Dendritic cell treated with granulocyte-macrophage colony-stimulating factor and Interleukin-4, amounts not matched to agents 40 ng/mL and 50 ng/mL, for 4 days (primary cell): Measurements from ENCODE around the gene MRTFA.
"Not testable (repeated sequence)": the region's sequence is repeated elsewhere in the genome, so short reads cannot be mapped to it uniquely, and the experiment has no call there.

Experiments used
- H3K27ac Mint-ChIP-seq: one replicate; pipeline ENCODE4 v1.8.0; 2022; ENCODE audit warnings: mild to moderate bottlenecking, mixed read lengths
- H3K27me3 Mint-ChIP-seq: one replicate; pipeline ENCODE4 v1.8.0; 2022; ENCODE audit warnings: mild to moderate bottlenecking, mixed read lengths
- H3K36me3 Mint-ChIP-seq: one replicate; pipeline ENCODE4 v1.8.0; 2022; ENCODE audit warnings: low read depth, mixed read lengths
- H3K4me1 Mint-ChIP-seq: one replicate; pipeline ENCODE4 v1.8.0; 2022; ENCODE audit warnings: low read depth, mixed read lengths
- H3K4me3 Mint-ChIP-seq: one replicate; pipeline ENCODE4 v1.8.0; 2022; ENCODE audit warnings: mild to moderate bottlenecking, moderate library complexity, mixed read lengths
- H3K9me3 Mint-ChIP-seq: one replicate; pipeline ENCODE4 v1.8.0; 2022; ENCODE audit warnings: mixed read lengths
- intact Hi-C: fragments of 100-400 bp; cut with micrococcal nuclease; formaldehyde crosslinking; loops from one replicate; pipeline ENCODE4 v1.15.0; 2022

MRTFA gene

DNA sequence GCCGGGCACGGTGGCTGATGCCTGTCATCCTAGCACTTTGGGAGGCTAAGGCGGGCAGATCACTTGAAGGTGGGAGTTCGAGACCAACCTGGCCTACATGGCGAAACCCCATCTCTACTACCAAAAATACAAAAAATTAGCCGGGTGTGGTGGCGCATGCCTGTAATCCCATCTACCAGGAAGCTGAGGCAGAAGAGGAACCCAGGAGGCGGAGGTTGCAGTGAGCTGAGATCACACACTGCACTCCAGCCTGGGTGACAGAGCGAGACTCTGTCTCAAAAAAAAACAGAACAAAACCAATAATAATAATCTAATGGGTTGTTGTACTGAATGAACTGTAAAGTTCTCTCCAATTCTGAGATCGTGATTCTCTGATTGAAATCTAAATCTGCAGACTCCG lies 258.1 kb downstream of the MRTFA start:
- not testable (repeated sequence) for H3K36me3 Mint-ChIP-seq, H3K4me3 Mint-ChIP-seq, H3K27me3 Mint-ChIP-seq, H3K9me3 Mint-ChIP-seq
- Mint-ChIP-seq H3K27ac (peak overlapping the region; percentile 45), H3K4me1 (peaks cover 42% of the 10 kb centered on the region)
- intact Hi-C loops: loop anchor here (10.0 kb wide), 1 partner anchor 86 kb away; no protein-coding TSS in a partner anchor

- no peaks in the 10 kb centered on the region for H3K9me3 Mint-ChIP-seq
- H3K36me3 Mint-ChIP-seq: peaks cover 8% of the 10 kb centered on the region
- H3K4me1 Mint-ChIP-seq: peaks cover 43% of the 10 kb centered on the region
- no peaks in the 10 kb centered on the region for H3K27me3 Mint-ChIP-seq
- H3K4me3 Mint-ChIP-seq: no peak overlapping the region
- intact Hi-C loops: loop anchor here (10.0 kb wide), 1 partner anchor 87 kb away; no protein-coding TSS in a partner anchor
- H3K27ac Mint-ChIP-seq: peak overlapping the region; percentile 45
Observed at GRCh38 chr22:40377931-40378330, 258.6 kb downstream of the MRTFA start.

DNA sequence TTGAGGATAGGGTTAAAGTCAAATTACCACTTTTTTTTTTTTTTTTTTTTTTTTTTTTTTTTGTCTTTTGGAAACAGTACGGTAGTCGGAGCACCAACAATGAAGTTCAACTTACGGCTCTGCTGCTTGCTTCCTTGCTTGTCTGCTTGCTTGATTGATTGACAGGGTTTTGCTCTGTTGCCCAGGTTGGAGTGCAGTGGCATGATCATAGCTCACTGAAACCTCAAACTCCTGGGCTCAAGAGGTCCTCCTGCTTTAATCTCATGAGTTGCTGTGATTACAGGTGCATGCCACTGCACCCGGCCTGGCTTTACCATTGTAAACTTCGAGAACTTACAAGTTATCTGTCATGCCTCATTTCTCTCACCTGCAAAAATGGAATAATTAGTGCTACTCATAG lies 260.4 kb downstream of the MRTFA start:
- H3K4me1 Mint-ChIP-seq: peaks cover 49% of the 10 kb centered on the region
- H3K9me3 Mint-ChIP-seq: no peaks in the 10 kb centered on the region
- no peak overlapping the region for H3K27ac Mint-ChIP-seq
- intact Hi-C loops: loop anchor here (10.0 kb wide), 1 partner anchor 89 kb away; no protein-coding TSS in a partner anchor
- H3K36me3 Mint-ChIP-seq: peaks cover 10% of the 10 kb centered on the region
- H3K4me3 Mint-ChIP-seq: no peak overlapping the region
- H3K27me3 Mint-ChIP-seq: no peaks in the 10 kb centered on the region

- Mint-ChIP-seq H3K9me3 (no peaks in the 10 kb centered on the region), H3K36me3 (peaks cover 10% of the 10 kb centered on the region), H3K27ac (no peak overlapping the region), H3K4me1 (peaks cover 49% of the 10 kb centered on the region), H3K27me3 (no peaks in the 10 kb centered on the region), H3K4me3 (no peak overlapping the region)
- intact Hi-C loops: loop anchor here (10.0 kb wide), 1 partner anchor 90 kb away; no protein-coding TSS in a partner anchor
Observed at GRCh38 chr22:40374567-40374966, 262.0 kb downstream of the MRTFA start.

GRCh38 chr22:40368836-40369235 lies 267.7 kb downstream of the MRTFA start:
- H3K9me3 Mint-ChIP-seq: no peaks in the 10 kb centered on the region
- H3K27ac Mint-ChIP-seq: peak overlapping the region; percentile 58
- H3K27me3 Mint-ChIP-seq: no peaks in the 10 kb centered on the region
- H3K36me3 Mint-ChIP-seq: peaks cover 55% of the 10 kb centered on the region
- intact Hi-C loops: no loop called here
- no peak overlapping the region for H3K4me3 Mint-ChIP-seq
- H3K4me1 Mint-ChIP-seq: peaks cover 36% of the 10 kb centered on the region

DNA sequence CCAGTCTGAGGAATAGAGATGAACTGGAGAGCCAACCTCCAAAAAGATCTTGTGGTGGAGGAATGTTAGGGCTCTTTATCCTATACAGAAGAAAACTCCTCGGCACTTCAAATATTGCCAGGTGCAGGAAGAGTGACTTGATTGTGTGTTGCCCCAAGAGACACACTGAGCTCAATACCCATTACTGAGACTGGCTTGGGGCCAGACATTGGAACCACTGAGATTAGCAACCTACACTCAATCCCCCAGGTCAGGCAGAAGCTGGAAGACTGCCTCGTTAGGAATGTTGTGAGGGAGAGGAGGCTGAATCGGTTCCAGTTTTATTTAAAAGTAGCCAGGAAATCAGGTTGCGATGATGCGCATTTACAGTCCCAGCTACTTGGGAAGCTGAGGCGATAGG lies 268.5 kb downstream of the MRTFA start:
- Mint-ChIP-seq H3K4me3 (no peak overlapping the region), H3K36me3 (peaks cover 56% of the 10 kb centered on the region), H3K4me1 (peaks cover 31% of the 10 kb centered on the region), H3K27me3 (no peaks in the 10 kb centered on the region), H3K27ac (peak overlapping the region; percentile 58), H3K9me3 (no peaks in the 10 kb centered on the region)
- intact Hi-C loops: no loop called here

DNA sequence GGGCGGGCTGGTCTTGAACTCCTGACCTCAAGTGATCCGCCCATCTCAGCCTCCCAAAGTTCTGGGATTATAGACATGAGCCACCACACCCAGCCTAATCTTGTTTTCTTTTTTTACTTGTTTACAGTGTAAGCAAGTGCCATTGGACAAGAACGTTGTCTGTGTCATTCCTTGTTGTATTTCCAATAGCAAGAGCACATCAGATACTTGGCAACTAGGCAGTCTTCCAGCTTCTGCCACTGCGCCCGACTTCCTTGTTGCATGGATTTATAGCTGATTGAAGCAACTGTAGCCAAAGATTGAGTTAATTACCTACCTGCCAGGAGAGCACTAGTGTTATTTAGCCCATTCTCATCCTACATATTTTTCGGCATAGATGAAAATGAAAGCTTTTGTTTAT lies 269.2 kb downstream of the MRTFA start:
- intact Hi-C loops: no loop called here
- Mint-ChIP-seq H3K36me3 (peaks cover 60% of the 10 kb centered on the region), H3K4me1 (peaks cover 25% of the 10 kb centered on the region), H3K9me3 (no peaks in the 10 kb centered on the region), H3K4me3 (no peak overlapping the region), H3K27me3 (no peaks in the 10 kb centered on the region), H3K27ac (no peak overlapping the region)

DNA sequence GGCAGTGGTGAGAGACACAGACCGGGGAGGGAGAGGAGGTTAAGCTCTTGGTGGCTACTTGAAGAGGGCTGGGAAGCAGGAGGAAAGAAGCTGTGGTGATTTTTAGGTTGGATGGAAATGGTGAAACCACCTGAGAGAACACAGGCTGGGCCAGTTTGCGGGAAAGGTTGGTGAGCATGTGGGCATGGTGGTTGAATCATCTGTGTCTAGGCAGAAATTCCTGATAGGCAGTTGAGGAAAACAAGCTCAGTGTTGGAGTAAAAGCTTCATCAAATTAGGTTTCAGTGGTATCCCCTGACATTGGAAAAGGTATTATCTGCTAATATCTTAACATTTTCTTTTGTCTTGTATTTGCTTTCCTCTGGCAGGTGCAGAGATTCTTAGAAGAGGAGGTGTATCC lies 270.5 kb downstream of the MRTFA start:
- Mint-ChIP-seq H3K4me1 (peaks cover 15% of the 10 kb centered on the region), H3K27me3 (no peaks in the 10 kb centered on the region), H3K4me3 (no peak overlapping the region), H3K9me3 (no peaks in the 10 kb centered on the region), H3K27ac (no peak overlapping the region), H3K36me3 (peaks cover 73% of the 10 kb centered on the region)
- intact Hi-C loops: no loop called here

DNA sequence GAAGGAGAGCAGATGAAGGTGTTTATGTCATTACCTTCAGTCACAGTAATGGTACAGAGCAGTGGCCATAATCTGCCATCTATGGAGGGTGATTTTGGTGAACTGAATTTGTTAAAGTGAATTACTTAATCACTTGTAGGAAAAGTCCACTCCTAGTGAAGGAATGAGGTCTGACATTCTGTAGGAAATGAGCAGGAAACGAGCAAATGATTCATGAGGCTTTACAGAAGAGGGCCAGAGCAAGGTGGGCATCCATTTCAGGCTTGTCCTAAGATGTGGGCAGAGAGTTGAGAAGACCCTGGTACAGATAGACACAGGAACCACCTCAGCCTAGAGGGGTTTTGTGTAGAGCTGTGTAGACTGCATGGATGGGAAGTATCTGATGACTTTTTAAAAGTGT lies 272.1 kb downstream of the MRTFA start:
- peaks cover 89% of the 10 kb centered on the region for H3K36me3 Mint-ChIP-seq
- intact Hi-C loops: no loop called here
- H3K4me1 Mint-ChIP-seq: peaks cover 13% of the 10 kb centered on the region
- H3K27me3 Mint-ChIP-seq: no peaks in the 10 kb centered on the region
- H3K27ac Mint-ChIP-seq: no peak overlapping the region
- H3K9me3 Mint-ChIP-seq: no peaks in the 10 kb centered on the region
- H3K4me3 Mint-ChIP-seq: no peak overlapping the region

- peaks cover 100% of the 10 kb centered on the region for H3K36me3 Mint-ChIP-seq
- intact Hi-C loops: no loop called here
- peaks cover under 1% of the 10 kb centered on the region for H3K4me1 Mint-ChIP-seq
- H3K27ac Mint-ChIP-seq: no peak overlapping the region
- no peaks in the 10 kb centered on the region for H3K27me3 Mint-ChIP-seq
- no peak overlapping the region for H3K4me3 Mint-ChIP-seq
- no peaks in the 10 kb centered on the region for H3K9me3 Mint-ChIP-seq
Observed at GRCh38 chr22:40363059-40363458, 273.5 kb downstream of the MRTFA start.

DNA sequence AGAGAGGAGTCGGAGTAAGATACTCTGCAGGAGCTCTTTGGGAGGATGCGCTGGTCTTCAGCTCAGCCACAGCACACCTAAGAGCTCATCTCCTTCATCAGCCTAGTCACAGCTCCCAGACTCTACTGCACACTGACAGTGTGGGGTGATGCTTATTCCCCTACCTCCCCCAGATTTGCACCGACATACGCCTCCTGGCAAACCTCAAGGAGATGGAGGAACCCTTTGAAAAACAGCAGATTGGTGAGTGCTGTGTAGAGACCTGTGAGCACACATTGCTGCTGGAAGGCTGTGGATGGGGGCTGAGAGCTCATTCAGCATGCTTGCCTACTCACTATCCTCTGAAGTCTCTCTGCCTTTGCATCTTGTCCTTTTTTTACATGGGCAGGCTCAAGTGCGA lies 275.4 kb downstream of the MRTFA start:
- intact Hi-C loops: no loop called here
- no peaks in the 10 kb centered on the region for H3K4me1 Mint-ChIP-seq
- no peak overlapping the region for H3K27ac Mint-ChIP-seq
- H3K9me3 Mint-ChIP-seq: no peaks in the 10 kb centered on the region
- peaks cover 100% of the 10 kb centered on the region for H3K36me3 Mint-ChIP-seq
- no peak overlapping the region for H3K4me3 Mint-ChIP-seq
- no peaks in the 10 kb centered on the region for H3K27me3 Mint-ChIP-seq
